ENCODE data around the gene SOCS6. TPM values are rescaled to one million over a fixed set of nuclear protein-coding genes. Genes with fewer than 3 reads are reported as not detected.

The SOCS6 gene
- total and polyA plus RNA-seq, 2 experiments from 2014 or later = 14.4 to 35.3 TPM

DNA sequence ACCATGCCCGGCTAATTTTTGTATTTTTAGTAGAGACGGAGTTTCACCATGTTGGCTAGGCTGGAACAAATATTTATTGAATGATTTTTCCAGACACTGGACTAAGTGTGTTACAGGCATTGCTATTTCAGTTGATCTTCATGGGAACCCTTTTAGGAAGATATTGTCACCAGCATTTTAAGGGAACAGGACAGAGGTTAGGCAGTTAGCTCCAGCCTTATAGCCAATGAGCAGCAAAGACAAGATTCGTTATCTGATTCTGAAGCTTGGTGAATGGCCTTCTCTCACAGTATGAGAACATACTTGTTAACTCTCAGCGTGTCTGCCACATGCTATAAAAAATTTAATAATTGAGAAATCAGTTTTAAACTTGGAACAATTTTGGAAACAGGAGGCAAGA is 73.4 kb downstream of the SOCS6 start:
- Histone ChIP-seq H3K9me3 (ENCODE audit: low read depth) (no peaks in the 10 kb centered on the region), H3K27me3 (no peaks in the 10 kb centered on the region), H3K4me3 (no peak overlapping the region), H4K20me1 (ENCODE audit: insufficient read depth, poor library complexity, severe bottlenecking) (no peaks in the 10 kb centered on the region), H3K4me2 (no peak overlapping the region), H3K9me2 (replicated peaks; ENCODE audit: insufficient read depth) (no peaks in the 10 kb centered on the region), H3K4me1 (ENCODE audit: insufficient read depth) (no peaks in the 10 kb centered on the region), H3K27ac (no peak overlapping the region), H3K79me2 (no peaks in the 10 kb centered on the region), H3K36me3 (replicated peaks; ENCODE audit: insufficient read depth, low read depth) (no peaks in the 10 kb centered on the region), H2AFZ (no peak overlapping the region)
- TF ChIP-seq EZH2phosphoT487 (IDR thresholded peaks at IDR 0.05; ENCODE audit: low read depth, severe bottlenecking, unreplicated experiment) (no peak), EZH2 (IDR thresholded peaks at IDR 0.05; ENCODE audit: borderline replicate concordance) (no peak)
- TF ChIP-seq, protein P1, sequence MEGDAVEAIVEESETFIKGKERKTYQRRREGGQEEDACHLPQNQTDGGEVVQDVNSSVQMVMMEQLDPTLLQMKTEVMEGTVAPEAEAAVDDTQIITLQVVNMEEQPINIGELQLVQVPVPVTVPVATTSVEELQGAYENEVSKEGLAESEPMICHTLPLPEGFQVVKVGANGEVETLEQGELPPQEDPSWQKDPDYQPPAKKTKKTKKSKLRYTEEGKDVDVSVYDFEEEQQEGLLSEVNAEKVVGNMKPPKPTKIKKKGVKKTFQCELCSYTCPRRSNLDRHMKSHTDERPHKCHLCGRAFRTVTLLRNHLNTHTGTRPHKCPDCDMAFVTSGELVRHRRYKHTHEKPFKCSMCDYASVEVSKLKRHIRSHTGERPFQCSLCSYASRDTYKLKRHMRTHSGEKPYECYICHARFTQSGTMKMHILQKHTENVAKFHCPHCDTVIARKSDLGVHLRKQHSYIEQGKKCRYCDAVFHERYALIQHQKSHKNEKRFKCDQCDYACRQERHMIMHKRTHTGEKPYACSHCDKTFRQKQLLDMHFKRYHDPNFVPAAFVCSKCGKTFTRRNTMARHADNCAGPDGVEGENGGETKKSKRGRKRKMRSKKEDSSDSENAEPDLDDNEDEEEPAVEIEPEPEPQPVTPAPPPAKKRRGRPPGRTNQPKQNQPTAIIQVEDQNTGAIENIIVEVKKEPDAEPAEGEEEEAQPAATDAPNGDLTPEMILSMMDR (IDR thresholded peaks at IDR 0.05; ENCODE audit: poor library complexity) = no peak
- 93% methylated on average over 4 of the region's 4 CpGs for WGBS (ENCODE audit: low lambda C conversion rate, missing lambda C conversion rate)
- no peak for DNase-seq (ENCODE audit: low spot score)

DNA sequence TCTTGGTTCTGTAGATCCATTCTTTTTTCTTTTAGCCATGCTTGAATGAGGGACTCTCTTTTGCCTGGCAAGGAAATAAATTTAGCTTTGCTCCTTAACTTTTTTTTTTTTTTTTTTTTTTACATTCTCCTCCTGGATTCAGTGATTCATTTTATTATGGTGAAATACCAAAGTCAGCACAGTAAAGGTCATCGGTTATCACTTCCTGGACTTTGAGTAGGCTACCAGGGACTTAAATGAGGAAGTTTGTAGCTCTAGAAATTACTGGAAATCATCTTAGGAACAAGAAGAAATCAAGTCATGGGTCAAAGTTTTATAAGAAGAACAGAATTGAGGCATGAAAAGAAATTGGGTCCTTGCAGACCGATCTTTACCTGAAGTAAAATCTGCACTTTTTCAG is 75.0 kb downstream of the SOCS6 start:
- no peaks in the 10 kb centered on the region for H3K36me3 ChIP-seq (replicated peaks; ENCODE audit: insufficient read depth, low read depth)
- H2AFZ ChIP-seq = no peak overlapping the region
- no peaks in the 10 kb centered on the region for H3K9me2 ChIP-seq (replicated peaks; ENCODE audit: insufficient read depth)
- no peaks in the 10 kb centered on the region for H3K4me1 ChIP-seq (ENCODE audit: insufficient read depth)
- H3K79me2 ChIP-seq = no peaks in the 10 kb centered on the region
- no peaks in the 10 kb centered on the region for H3K9me3 ChIP-seq (ENCODE audit: low read depth)
- no peak for TF ChIP-seq EZH2phosphoT487 (IDR thresholded peaks at IDR 0.05; ENCODE audit: low read depth, severe bottlenecking, unreplicated experiment)
- TF ChIP-seq, protein P1 (IDR thresholded peaks at IDR 0.05; ENCODE audit: poor library complexity) = no peak
- no peak for TF ChIP-seq EZH2 (IDR thresholded peaks at IDR 0.05; ENCODE audit: borderline replicate concordance)
- H3K27me3 ChIP-seq = no peaks in the 10 kb centered on the region
- peak; percentile 24 for DNase-seq (ENCODE audit: low spot score)
- H4K20me1 ChIP-seq (ENCODE audit: insufficient read depth, poor library complexity, severe bottlenecking) = no peaks in the 10 kb centered on the region
- no peak overlapping the region for H3K4me2 ChIP-seq
- H3K27ac ChIP-seq = peak overlapping the region; percentile 55
- no peak overlapping the region for H3K4me3 ChIP-seq
- 69% methylated on average over 2 of the region's 2 CpGs for WGBS (ENCODE audit: low lambda C conversion rate, missing lambda C conversion rate)

DNA sequence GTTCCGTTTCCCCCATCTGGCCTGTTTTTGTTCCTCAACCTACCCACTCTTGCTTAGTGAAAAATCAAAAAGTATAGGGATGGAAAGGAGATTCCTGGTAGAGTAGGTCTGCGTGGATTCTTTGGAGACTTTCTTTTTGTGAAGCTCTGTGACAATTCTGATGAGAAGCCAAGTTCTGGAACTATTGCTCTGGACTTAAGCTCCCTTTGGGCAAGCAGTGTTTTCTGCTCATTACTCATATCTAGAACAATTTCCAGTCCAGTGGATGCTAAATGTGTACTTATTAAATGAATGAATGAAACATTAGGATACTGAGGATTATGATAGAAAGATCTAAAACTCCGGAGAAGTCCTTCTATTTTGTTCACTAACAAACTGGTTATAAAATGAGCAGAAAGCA is 76.5 kb downstream of the SOCS6 start:
- H4K20me1 ChIP-seq (ENCODE audit: insufficient read depth, poor library complexity, severe bottlenecking) = no peaks in the 10 kb centered on the region
- H2AFZ ChIP-seq = no peak overlapping the region
- H3K27me3 ChIP-seq = no peaks in the 10 kb centered on the region
- no peak overlapping the region for H3K4me2 ChIP-seq
- no peaks in the 10 kb centered on the region for H3K4me1 ChIP-seq (ENCODE audit: insufficient read depth)
- 93% methylated on average over 3 of the region's 3 CpGs for WGBS (ENCODE audit: low lambda C conversion rate, missing lambda C conversion rate)
- H3K9me3 ChIP-seq (ENCODE audit: low read depth) = no peaks in the 10 kb centered on the region
- H3K4me3 ChIP-seq = no peak overlapping the region
- TF ChIP-seq, protein P1 (IDR thresholded peaks at IDR 0.05; ENCODE audit: poor library complexity) = no peak
- TF ChIP-seq EZH2 (IDR thresholded peaks at IDR 0.05; ENCODE audit: borderline replicate concordance) (no peak), EZH2phosphoT487 (IDR thresholded peaks at IDR 0.05; ENCODE audit: low read depth, severe bottlenecking, unreplicated experiment) (no peak)
- no peak for DNase-seq (ENCODE audit: low spot score)
- H3K27ac ChIP-seq = no peak overlapping the region
- H3K36me3 ChIP-seq (replicated peaks; ENCODE audit: insufficient read depth, low read depth) = no peaks in the 10 kb centered on the region
- no peaks in the 10 kb centered on the region for H3K79me2 ChIP-seq
- H3K9me2 ChIP-seq (replicated peaks; ENCODE audit: insufficient read depth) = no peaks in the 10 kb centered on the region

DNA sequence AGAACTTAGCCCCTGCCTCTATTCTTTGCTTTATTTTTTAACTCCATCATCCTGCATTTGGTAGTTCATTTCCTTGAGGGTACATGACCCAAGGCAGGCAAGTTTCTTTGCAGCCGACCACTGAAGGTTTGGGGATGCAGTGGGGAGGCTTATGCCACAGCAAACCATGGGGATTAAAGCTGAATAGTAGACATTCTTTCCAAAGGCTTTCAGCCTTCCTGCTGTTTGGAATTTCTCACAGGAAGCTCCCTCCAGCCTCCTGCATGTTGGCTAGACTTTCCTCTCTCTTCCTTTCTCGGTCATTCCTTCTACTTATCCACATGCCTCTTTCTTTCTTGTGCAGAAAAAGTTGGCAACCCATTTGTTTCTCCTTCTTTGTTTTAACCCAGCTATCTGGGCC is 77.3 kb downstream of the SOCS6 start:
- no peaks in the 10 kb centered on the region for H3K9me3 ChIP-seq (ENCODE audit: low read depth)
- H3K4me1 ChIP-seq (ENCODE audit: insufficient read depth) = no peaks in the 10 kb centered on the region
- no peak overlapping the region for H2AFZ ChIP-seq
- H4K20me1 ChIP-seq (ENCODE audit: insufficient read depth, poor library complexity, severe bottlenecking) = no peaks in the 10 kb centered on the region
- DNase-seq (ENCODE audit: low spot score) = no peak
- H3K4me3 ChIP-seq = no peak overlapping the region
- no peaks in the 10 kb centered on the region for H3K27me3 ChIP-seq
- no peaks in the 10 kb centered on the region for H3K36me3 ChIP-seq (replicated peaks; ENCODE audit: insufficient read depth, low read depth)
- TF ChIP-seq EZH2phosphoT487 (IDR thresholded peaks at IDR 0.05; ENCODE audit: low read depth, severe bottlenecking, unreplicated experiment) = no peak
- TF ChIP-seq, protein P1 (IDR thresholded peaks at IDR 0.05; ENCODE audit: poor library complexity) = no peak
- no peak for TF ChIP-seq EZH2 (IDR thresholded peaks at IDR 0.05; ENCODE audit: borderline replicate concordance)
- H3K79me2 ChIP-seq = no peaks in the 10 kb centered on the region
- WGBS (ENCODE audit: low lambda C conversion rate, missing lambda C conversion rate) = 40% methylated on average over 2 of the region's 2 CpGs
- no peak overlapping the region for H3K27ac ChIP-seq
- no peaks in the 10 kb centered on the region for H3K9me2 ChIP-seq (replicated peaks; ENCODE audit: insufficient read depth)
- H3K4me2 ChIP-seq = no peak overlapping the region
